ENCODE results near the gene NHLRC1.

NHLRC1 gene

GRCh38 chr6:18107061-18107460 lies 15.4 kb downstream of the NHLRC1 start:
- H3K4me3 ChIP-seq (ENCODE audit: low read depth, low read length), result no peak overlapping the region
- H3K36me3 ChIP-seq (ENCODE audit: control insufficient read depth, insufficient read depth, low read length), result no peaks in the 10 kb centered on the region
- 0 out of 2 replicates have a peak, but pooled peaks cover 5% of the 10 kb centered on the region for H3K9me3 ChIP-seq (ENCODE audit: control insufficient read depth, insufficient read depth, low read depth, low read length)
- no peak overlapping the region for H3K27ac ChIP-seq (ENCODE audit: low read depth, low read length)
- no peaks in the 10 kb centered on the region for H3K27me3 ChIP-seq (ENCODE audit: control insufficient read depth, insufficient read depth, low read length)
- no peaks in the 10 kb centered on the region; the same call in 1 of the 2 replicates for H3K4me1 ChIP-seq (ENCODE audit: control insufficient read depth, insufficient read depth, low read length)
- H3K9ac ChIP-seq (ENCODE audit: low read length), result no peak overlapping the region

GRCh38 chr6:18102783-18103509 lies 19.5 kb downstream of the NHLRC1 start:
- Histone ChIP-seq H3K36me3 (ENCODE audit: control insufficient read depth, insufficient read depth, low read length) (no peaks in the 10 kb centered on the region), H3K27me3 (ENCODE audit: control insufficient read depth, insufficient read depth, low read length) (no peaks in the 10 kb centered on the region), H3K9me3 (ENCODE audit: control insufficient read depth, insufficient read depth, low read depth, low read length) (0 out of 2 replicates have a peak, but pooled peaks cover 5% of the 10 kb centered on the region), H3K4me1 (ENCODE audit: control insufficient read depth, insufficient read depth, low read length) (no peaks in the 10 kb centered on the region), H3K4me3 (ENCODE audit: low read depth, low read length) (no peak overlapping the region), H3K9ac (ENCODE audit: low read length) (no peak overlapping the region), H3K27ac (ENCODE audit: low read depth, low read length) (no peak overlapping the region)

- no peak overlapping the region for H3K4me3 ChIP-seq (ENCODE audit: low read depth, low read length)
- H3K4me1 ChIP-seq (ENCODE audit: control insufficient read depth, insufficient read depth, low read length), result no peaks in the 10 kb centered on the region
- H3K9ac ChIP-seq (ENCODE audit: low read length), result no peak overlapping the region
- no peaks in the 10 kb centered on the region for H3K27me3 ChIP-seq (ENCODE audit: control insufficient read depth, insufficient read depth, low read length)
- no peak overlapping the region for H3K27ac ChIP-seq (ENCODE audit: low read depth, low read length)
- no peaks in the 10 kb centered on the region for H3K9me3 ChIP-seq (ENCODE audit: control insufficient read depth, insufficient read depth, low read depth, low read length)
- no peaks in the 10 kb centered on the region for H3K36me3 ChIP-seq (ENCODE audit: control insufficient read depth, insufficient read depth, low read length)
These were observed 20.6 kb downstream of the NHLRC1 start for GRCh38 chr6:18101873-18102272.

GRCh38 chr6:18101271-18101670 lies 21.2 kb downstream of the NHLRC1 start:
- no peak overlapping the region for H3K27ac ChIP-seq (ENCODE audit: low read depth, low read length)
- no peaks in the 10 kb centered on the region for H3K9me3 ChIP-seq (ENCODE audit: control insufficient read depth, insufficient read depth, low read depth, low read length)
- no peaks in the 10 kb centered on the region for H3K36me3 ChIP-seq (ENCODE audit: control insufficient read depth, insufficient read depth, low read length)
- H3K9ac ChIP-seq (ENCODE audit: low read length), result no peak overlapping the region
- H3K4me1 ChIP-seq (ENCODE audit: control insufficient read depth, insufficient read depth, low read length), result no peaks in the 10 kb centered on the region
- H3K27me3 ChIP-seq (ENCODE audit: control insufficient read depth, insufficient read depth, low read length), result no peaks in the 10 kb centered on the region
- no peak overlapping the region for H3K4me3 ChIP-seq (ENCODE audit: low read depth, low read length)

GRCh38 chr6:18100296-18100695 lies 22.2 kb downstream of the NHLRC1 start:
- no peak overlapping the region for H3K9ac ChIP-seq (ENCODE audit: low read length)
- H3K9me3 ChIP-seq (ENCODE audit: control insufficient read depth, insufficient read depth, low read depth, low read length), result no peaks in the 10 kb centered on the region
- H3K4me1 ChIP-seq (ENCODE audit: control insufficient read depth, insufficient read depth, low read length), result no peaks in the 10 kb centered on the region
- no peak overlapping the region for H3K27ac ChIP-seq (ENCODE audit: low read depth, low read length)
- no peaks in the 10 kb centered on the region for H3K36me3 ChIP-seq (ENCODE audit: control insufficient read depth, insufficient read depth, low read length)
- no peaks in the 10 kb centered on the region for H3K27me3 ChIP-seq (ENCODE audit: control insufficient read depth, insufficient read depth, low read length)
- no peak overlapping the region for H3K4me3 ChIP-seq (ENCODE audit: low read depth, low read length)

- Histone ChIP-seq H3K36me3 (ENCODE audit: control insufficient read depth, insufficient read depth, low read length) (no peaks in the 10 kb centered on the region), H3K27ac (ENCODE audit: low read depth, low read length) (no peak overlapping the region), H3K4me3 (ENCODE audit: low read depth, low read length) (no peak overlapping the region), H3K4me1 (ENCODE audit: control insufficient read depth, insufficient read depth, low read length) (no peaks in the 10 kb centered on the region), H3K27me3 (ENCODE audit: control insufficient read depth, insufficient read depth, low read length) (no peaks in the 10 kb centered on the region), H3K9me3 (ENCODE audit: control insufficient read depth, insufficient read depth, low read depth, low read length) (no peaks in the 10 kb centered on the region), H3K9ac (ENCODE audit: low read length) (no peak overlapping the region)
These were observed 23.0 kb downstream of the NHLRC1 start for GRCh38 chr6:18099511-18099910.

GRCh38 chr6:18096423-18096822 lies 26.1 kb downstream of the NHLRC1 start:
- Histone ChIP-seq H3K4me3 (ENCODE audit: low read depth, low read length) (no peak overlapping the region), H3K27me3 (ENCODE audit: control insufficient read depth, insufficient read depth, low read length) (no peaks in the 10 kb centered on the region), H3K27ac (ENCODE audit: low read depth, low read length) (no peak overlapping the region), H3K4me1 (ENCODE audit: control insufficient read depth, insufficient read depth, low read length) (no peaks in the 10 kb centered on the region), H3K9ac (ENCODE audit: low read length) (no peak overlapping the region), H3K9me3 (ENCODE audit: control insufficient read depth, insufficient read depth, low read depth, low read length) (peaks cover 3% of the 10 kb centered on the region), H3K36me3 (ENCODE audit: control insufficient read depth, insufficient read depth, low read length) (no peaks in the 10 kb centered on the region)

- Histone ChIP-seq H3K9me3 (ENCODE audit: control insufficient read depth, insufficient read depth, low read depth, low read length) (peaks cover 25% of the 10 kb centered on the region), H3K4me3 (ENCODE audit: low read depth, low read length) (no peak overlapping the region), H3K27me3 (ENCODE audit: control insufficient read depth, insufficient read depth, low read length) (no peaks in the 10 kb centered on the region), H3K4me1 (ENCODE audit: control insufficient read depth, insufficient read depth, low read length) (no peaks in the 10 kb centered on the region), H3K36me3 (ENCODE audit: control insufficient read depth, insufficient read depth, low read length) (no peaks in the 10 kb centered on the region), H3K27ac (ENCODE audit: low read depth, low read length) (no peak overlapping the region), H3K9ac (ENCODE audit: low read length) (no peak overlapping the region)
These were observed 31.1 kb downstream of the NHLRC1 start for GRCh38 chr6:18091382-18091781.

GRCh38 chr6:18090349-18090786 lies 32.1 kb downstream of the NHLRC1 start:
- Histone ChIP-seq H3K36me3 (ENCODE audit: control insufficient read depth, insufficient read depth, low read length) (no peaks in the 10 kb centered on the region), H3K27me3 (ENCODE audit: control insufficient read depth, insufficient read depth, low read length) (no peaks in the 10 kb centered on the region), H3K4me1 (ENCODE audit: control insufficient read depth, insufficient read depth, low read length) (no peaks in the 10 kb centered on the region), H3K27ac (ENCODE audit: low read depth, low read length) (no peak overlapping the region), H3K4me3 (ENCODE audit: low read depth, low read length) (no peak overlapping the region), H3K9me3 (ENCODE audit: control insufficient read depth, insufficient read depth, low read depth, low read length) (peaks cover 25% of the 10 kb centered on the region), H3K9ac (ENCODE audit: low read length) (no peak overlapping the region)

GRCh38 chr6:18088419-18089296 lies 33.8 kb downstream of the NHLRC1 start:
- Histone ChIP-seq H3K4me3 (ENCODE audit: low read depth, low read length) (no peak overlapping the region), H3K27ac (ENCODE audit: low read depth, low read length) (no peak overlapping the region), H3K9ac (ENCODE audit: low read length) (no peak overlapping the region), H3K27me3 (ENCODE audit: control insufficient read depth, insufficient read depth, low read length) (no peaks in the 10 kb centered on the region), H3K4me1 (ENCODE audit: control insufficient read depth, insufficient read depth, low read length) (no peaks in the 10 kb centered on the region), H3K9me3 (ENCODE audit: control insufficient read depth, insufficient read depth, low read depth, low read length) (peaks cover 25% of the 10 kb centered on the region), H3K36me3 (ENCODE audit: control insufficient read depth, insufficient read depth, low read length) (no peaks in the 10 kb centered on the region)

Measured in HUES6 (cell line).